ENCODE measurements around the gene DGAT2L6.
A peak's percentile ranks its signal among the peaks of the same experiment; 100 is the strongest.

Gene DGAT2L6, protein sequence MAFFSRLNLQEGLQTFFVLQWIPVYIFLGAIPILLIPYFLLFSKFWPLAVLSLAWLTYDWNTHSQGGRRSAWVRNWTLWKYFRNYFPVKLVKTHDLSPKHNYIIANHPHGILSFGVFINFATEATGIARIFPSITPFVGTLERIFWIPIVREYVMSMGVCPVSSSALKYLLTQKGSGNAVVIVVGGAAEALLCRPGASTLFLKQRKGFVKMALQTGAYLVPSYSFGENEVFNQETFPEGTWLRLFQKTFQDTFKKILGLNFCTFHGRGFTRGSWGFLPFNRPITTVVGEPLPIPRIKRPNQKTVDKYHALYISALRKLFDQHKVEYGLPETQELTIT

DNA sequence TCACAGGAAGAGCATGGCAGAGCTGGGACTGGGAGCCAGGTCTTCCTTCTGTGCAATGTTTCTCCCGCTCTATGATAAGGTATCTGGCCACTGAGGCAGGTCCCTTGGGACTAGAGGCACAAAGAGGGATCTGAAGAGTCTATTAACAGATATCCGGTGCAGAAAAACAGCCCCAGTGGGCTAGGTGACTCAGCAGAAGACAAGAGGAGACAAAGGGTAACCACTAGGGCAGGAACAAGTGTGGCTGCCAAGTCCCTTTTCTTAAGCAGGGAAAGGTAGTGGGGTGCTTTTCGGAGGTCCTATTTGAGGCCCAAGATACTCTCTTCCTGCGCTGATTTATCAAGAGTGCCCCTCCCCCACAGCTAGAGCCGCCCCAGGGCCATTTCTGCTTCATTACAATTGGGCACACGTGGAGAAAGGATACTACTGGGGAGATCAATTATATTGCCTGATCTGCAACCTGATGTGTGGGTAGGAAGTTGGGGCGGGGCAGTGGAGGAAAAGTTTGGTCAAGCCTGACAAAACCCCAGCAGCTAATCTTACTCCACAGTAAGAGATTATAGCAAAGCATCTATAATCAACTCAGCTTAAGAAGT, at the start of gene DGAT2L6:
TSS of gene DGAT2L6 (plus strand) at position 546 of the 596 bp plus-strand sequence. CDS start 100 bp downstream, outside the sequence.
- Histone ChIP-seq H3K27me3 (no peaks in the 10 kb centered on the region), H3K4me1 (ENCODE audit: control insufficient read depth in 1 of 2, insufficient read depth in 1 of 2, low read depth in 1 of 2, low read length in 1 of 2) (no peaks in the 10 kb centered on the region)

GRCh38 chrX:70128071-70128470, 49.2 kb upstream of the DGAT2L6 start:
- Histone ChIP-seq H3K27ac (no peak overlapping the region), H3K9me3 (no peaks in the 10 kb centered on the region), H3K4me3 (ENCODE audit: low read depth in 1 of 2, low read length in 1 of 2) (no peak overlapping the region), H3K36me3 (no peaks in the 10 kb centered on the region), H3K27me3 (no peaks in the 10 kb centered on the region), H3K4me1 (ENCODE audit: control insufficient read depth in 1 of 2, insufficient read depth in 1 of 2, low read depth in 1 of 2, low read length in 1 of 2) (peaks cover 3 to 4% of the 10 kb centered on the region in 2 experiments)
- TF ChIP-seq, protein P1, sequence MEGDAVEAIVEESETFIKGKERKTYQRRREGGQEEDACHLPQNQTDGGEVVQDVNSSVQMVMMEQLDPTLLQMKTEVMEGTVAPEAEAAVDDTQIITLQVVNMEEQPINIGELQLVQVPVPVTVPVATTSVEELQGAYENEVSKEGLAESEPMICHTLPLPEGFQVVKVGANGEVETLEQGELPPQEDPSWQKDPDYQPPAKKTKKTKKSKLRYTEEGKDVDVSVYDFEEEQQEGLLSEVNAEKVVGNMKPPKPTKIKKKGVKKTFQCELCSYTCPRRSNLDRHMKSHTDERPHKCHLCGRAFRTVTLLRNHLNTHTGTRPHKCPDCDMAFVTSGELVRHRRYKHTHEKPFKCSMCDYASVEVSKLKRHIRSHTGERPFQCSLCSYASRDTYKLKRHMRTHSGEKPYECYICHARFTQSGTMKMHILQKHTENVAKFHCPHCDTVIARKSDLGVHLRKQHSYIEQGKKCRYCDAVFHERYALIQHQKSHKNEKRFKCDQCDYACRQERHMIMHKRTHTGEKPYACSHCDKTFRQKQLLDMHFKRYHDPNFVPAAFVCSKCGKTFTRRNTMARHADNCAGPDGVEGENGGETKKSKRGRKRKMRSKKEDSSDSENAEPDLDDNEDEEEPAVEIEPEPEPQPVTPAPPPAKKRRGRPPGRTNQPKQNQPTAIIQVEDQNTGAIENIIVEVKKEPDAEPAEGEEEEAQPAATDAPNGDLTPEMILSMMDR (IDR thresholded peaks at IDR 0.05), result no peak

More for the DNA sequence above, at the start of gene DGAT2L6:
- no peak within 1 kb of the TSS for H3K4me3 ChIP-seq (ENCODE audit: low read depth in 1 of 2, low read length in 1 of 2)
- no peaks in the 10 kb centered on the region for H3K9me3 ChIP-seq
- H3K27ac ChIP-seq, result no peak within 1 kb of the TSS
- TF ChIP-seq, protein P1 (IDR thresholded peaks at IDR 0.05), result no peak
- no peaks in the 10 kb centered on the region for H3K36me3 ChIP-seq

DNA sequence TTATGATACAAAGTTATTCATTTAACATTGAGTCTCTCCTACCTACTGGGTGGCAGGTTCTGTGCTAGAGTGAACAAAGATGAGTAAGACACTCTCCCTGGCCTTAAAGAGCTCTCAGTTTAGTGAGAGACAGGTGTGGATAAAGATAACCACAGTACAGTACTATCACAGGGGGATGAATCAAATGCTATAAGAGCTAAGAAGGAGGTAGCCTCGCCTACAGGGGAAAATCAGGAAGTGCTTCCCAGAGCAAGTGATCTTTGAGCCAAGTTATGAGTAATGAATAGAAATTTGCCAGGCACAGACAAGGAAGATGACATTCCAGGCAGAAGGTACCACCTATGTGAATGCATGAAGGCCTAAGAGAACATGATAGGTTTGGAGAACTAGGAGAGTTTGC, 47.5 kb upstream of the DGAT2L6 start:
- Histone ChIP-seq H3K36me3 (no peaks in the 10 kb centered on the region), H3K27me3 (no peaks in the 10 kb centered on the region), H3K4me3 (ENCODE audit: low read depth in 1 of 2, low read length in 1 of 2) (no peak overlapping the region), H3K4me1 (ENCODE audit: control insufficient read depth in 1 of 2, insufficient read depth in 1 of 2, low read depth in 1 of 2, low read length in 1 of 2) (peaks cover 13 to 15% of the 10 kb centered on the region in 2 experiments), H3K27ac (no peak overlapping the region), H3K9me3 (no peaks in the 10 kb centered on the region)
- TF ChIP-seq, protein P1 (IDR thresholded peaks at IDR 0.05), result no peak

GRCh38 chrX:70132224-70132623, 45.1 kb upstream of the DGAT2L6 start:
- H3K36me3 ChIP-seq, result no peaks in the 10 kb centered on the region
- H3K27ac ChIP-seq, result no peak overlapping the region
- no peaks in the 10 kb centered on the region for H3K9me3 ChIP-seq
- H3K4me3 ChIP-seq (ENCODE audit: low read depth in 1 of 2, low read length in 1 of 2), result no peak overlapping the region
- no peaks in the 10 kb centered on the region for H3K27me3 ChIP-seq
- H3K4me1 ChIP-seq (ENCODE audit: control insufficient read depth in 1 of 2, insufficient read depth in 1 of 2, low read depth in 1 of 2, low read length in 1 of 2), result peaks cover 18 to 20% of the 10 kb centered on the region in 2 experiments
- TF ChIP-seq, protein P1 (IDR thresholded peaks at IDR 0.05), result no peak

DNA sequence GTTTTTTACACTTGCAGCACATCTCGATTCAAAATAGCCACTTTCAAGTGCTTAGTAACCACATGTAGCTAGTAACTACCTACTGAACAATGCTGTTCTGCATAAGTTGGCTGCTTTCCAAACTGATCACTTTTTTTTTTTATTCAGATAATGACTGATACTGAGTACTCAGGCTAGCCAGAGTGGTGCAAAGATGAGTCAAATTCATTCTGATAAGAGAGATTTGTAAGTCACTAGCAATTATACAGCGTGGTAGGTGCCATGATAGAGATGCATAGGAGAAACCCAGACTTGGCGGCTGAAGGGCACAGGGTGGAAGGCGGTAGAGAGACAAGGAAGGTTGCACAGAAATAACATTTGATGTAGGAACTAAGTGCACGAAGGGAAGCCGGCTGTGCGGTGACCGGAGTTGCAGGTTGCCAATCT, 44.4 kb upstream of the DGAT2L6 start:
- TF ChIP-seq, protein P1 (IDR thresholded peaks at IDR 0.05), result no peak
- peak overlapping the region; percentile 90 for H3K27ac ChIP-seq
- H3K4me3 ChIP-seq (ENCODE audit: low read depth in 1 of 2, low read length in 1 of 2), result peak overlapping the region; percentile 72 to 86
- peaks cover 18 to 20% of the 10 kb centered on the region in 2 experiments for H3K4me1 ChIP-seq (ENCODE audit: control insufficient read depth in 1 of 2, insufficient read depth in 1 of 2, low read depth in 1 of 2, low read length in 1 of 2)
- H3K27me3 ChIP-seq, result no peaks in the 10 kb centered on the region
- H3K36me3 ChIP-seq, result no peaks in the 10 kb centered on the region
- H3K9me3 ChIP-seq, result no peaks in the 10 kb centered on the region

All from neutrophil (primary cell).